GM12878 (cell line): ENCODE data around the gene REEP1. TPM values are rescaled to one million over a fixed set of nuclear protein-coding genes. Genes with fewer than 3 reads are reported as not detected.

ENCODE experiments used
- BCL11A ChIP-seq: IDR thresholded peaks from 2 replicates; pipeline ENCODE4 v1.6.1; 2011; ENCODE audit warnings: low read depth, low read length
- BHLHE40 ChIP-seq, 2 experiments: fragments of 450-650 bp in 1 of 2; IDR thresholded peaks; 2 replicates each; pipeline ENCODE4 v1.6.1; 2011 to 2017; ENCODE audit warnings: low read depth in 2 of 2, borderline replicate concordance in 1 of 2, improper control_type of control experiment in 1 of 2, low read length in 1 of 2, mild to moderate bottlenecking in 1 of 2
- E4F1 ChIP-seq: fragments of 450-650 bp; IDR thresholded peaks from 2 replicates; pipeline ENCODE4 v1.6.1; 2018; ENCODE audit warnings: borderline replicate concordance, mild to moderate bottlenecking; ENCODE audit not compliant: partially characterized antibody
- EP300 ChIP-seq, 2 experiments: fragments of 150-350 bp in 1 of 2; IDR thresholded peaks; 2 replicates each; pipeline ENCODE4 v1.6.1; 2011 to 2012; ENCODE audit warnings: low read depth in 2 of 2, low read length in 2 of 2, borderline replicate concordance in 1 of 2, improper control_type of control experiment in 1 of 2, inconsistent platforms in 1 of 2; ENCODE audit not compliant: control insufficient read depth in 1 of 2
- JUNB ChIP-seq: IDR thresholded peaks from 2 replicates; pipeline ENCODE4 v1.6.1; 2016; ENCODE audit warnings: antibody characterized with exemption, mild to moderate bottlenecking
- MEF2A ChIP-seq: IDR thresholded peaks from 2 replicates; pipeline ENCODE4 v1.6.1; 2011; ENCODE audit warnings: low read depth, mild to moderate bottlenecking, low read length, moderate library complexity; ENCODE audit not compliant: insufficient read depth
- POLR2AphosphoS5 ChIP-seq: IDR thresholded peaks from 2 replicates; pipeline ENCODE4 v1.6.1; 2011; ENCODE audit warnings: mild to moderate bottlenecking, low read length, inconsistent platforms
- RELA ChIP-seq: fragments of 450-650 bp; IDR thresholded peaks from 2 replicates; pipeline ENCODE4 v1.8.0; 2014; ENCODE audit warnings: borderline replicate concordance; ENCODE audit not compliant: partially characterized antibody
- RELB ChIP-seq: fragments of 450-650 bp; IDR thresholded peaks from 2 replicates; pipeline ENCODE4 v1.6.1; 2017; ENCODE audit warnings: low read depth, mild to moderate bottlenecking, moderate library complexity
- RUNX3 ChIP-seq: IDR thresholded peaks from 2 replicates; pipeline ENCODE4 v1.6.1; 2012; ENCODE audit warnings: low read length, inconsistent platforms
- SP1 ChIP-seq: IDR thresholded peaks from one replicate; pipeline ENCODE4 v1.6.1; 2011; ENCODE audit warnings: low read depth, low read length
- SUPT20H ChIP-seq: IDR thresholded peaks from 2 replicates; pipeline ENCODE4 v1.6.1; 2011; ENCODE audit warnings: low read depth, mild to moderate bottlenecking, low read length, moderate library complexity, borderline replicate concordance; ENCODE audit not compliant: control insufficient read depth
- TCF12 ChIP-seq: IDR thresholded peaks from 2 replicates; pipeline ENCODE4 v1.6.1; 2011; ENCODE audit warnings: low read depth, mild to moderate bottlenecking, low read length
- ZNF384 ChIP-seq: IDR thresholded peaks from 2 replicates; pipeline ENCODE4 v1.6.1; 2012; ENCODE audit warnings: low read depth, mild to moderate bottlenecking, low read length, improper control_type of control experiment, borderline replicate concordance
- polyA plus RNA-seq, 11 experiments: library from polyadenylated mRNA; depleted of rRNA in 4 of 11; unstranded in 6 of 11; stranded (reverse) in 5 of 11; fragments of >200 nt; fragmentation: Nextera tagmentation in 4 of 11; fragmentation: Illumina TruSeq in 1 of 11; extraction: Ambion mirVana in 4 of 11; extraction: Trizol in 1 of 11; gene quantifications; 1 replicate in 1 of 11; 2 replicates in 10 of 11; pipeline versions ENCODE4 v1.2.1 to v1.2.3, GENCODE V29; 2011 to 2016; ENCODE audit warnings: inconsistent platforms in 2 of 11, missing spikeins in 2 of 11, low read depth in 1 of 11
- total RNA-seq, 4 experiments: library from RNA; depleted of rRNA in 3 of 4; stranded (reverse); fragments of >200 nt in 3 of 4; fragmentation: Illumina TruSeq in 1 of 4; extraction: Trizol in 1 of 4; gene quantifications; 2 replicates each; pipeline versions ENCODE4 v1.2.1 to v1.2.3, GENCODE V29; 2013 to 2021

REEP1 gene
- total and polyA plus RNA-seq, 10 of the 15 experiments (the other 5 are each of a cell fraction or from before 2014, with no cell fraction given) = 0.02 to 0.30 (median 0.09) TPM; not detected in 1

DNA sequence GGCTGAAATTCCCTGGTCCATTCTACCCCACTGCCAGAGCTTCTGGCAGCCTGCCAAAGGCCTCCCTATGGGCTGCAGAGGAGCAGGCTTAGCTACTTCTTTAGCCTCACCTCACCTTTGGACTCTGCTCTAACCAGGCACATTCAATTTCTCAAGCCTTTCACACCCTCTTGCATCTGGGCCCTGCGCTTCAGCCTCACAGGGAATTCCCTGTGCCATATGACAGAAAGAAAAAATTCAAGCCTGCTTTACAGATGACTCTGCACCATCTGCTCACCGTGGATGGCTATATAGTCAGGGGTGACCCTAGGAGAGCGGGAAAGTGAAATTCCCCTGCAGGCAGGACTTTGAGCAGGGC, 62.5 kb downstream of the REEP1 start (continued):
- no peak for TF ChIP-seq E4F1
- TF ChIP-seq BCL11A = peak; percentile 57; the same call in 1 of the 2 replicates
- peak; percentile 47 to 61; a peak in 2 of 4 replicates for TF ChIP-seq BHLHE40 (IDR thresholded peaks at IDR 0.05; ENCODE audit: borderline replicate concordance in 1 of 2, low read depth in 2 of 2, low read length in 1 of 2)
- TF ChIP-seq TCF12 = peak; percentile 89
- no peak for TF ChIP-seq ZNF384
- peak; percentile 7; the same call in 1 of the 2 replicates for TF ChIP-seq RUNX3
- TF ChIP-seq POLR2AphosphoS5 = 0 out of 2 replicates have a peak, but pooled peaks have one; percentile 29
- TF ChIP-seq MEF2A = 0 out of 2 replicates have a peak, but pooled peaks have one; percentile 26
- TF ChIP-seq SP1 = peak; percentile 36
- TF ChIP-seq RELA = peak; percentile 40
- TF ChIP-seq JUNB = peak; percentile 24; the same call in 1 of the 2 replicates
- peak in 1 of 2 experiments; percentile 55; a peak in 2 of 4 replicates for TF ChIP-seq EP300 (IDR thresholded peaks at IDR 0.05; ENCODE audit: borderline replicate concordance in 1 of 2, control insufficient read depth in 1 of 2, low read depth in 2 of 2, low read length in 2 of 2)
- TF ChIP-seq RELB = peak; percentile 73
- no peak for TF ChIP-seq SUPT20H
